ENCODE measurements around the gene SCD. TPM values are rescaled to one million over a fixed set of nuclear protein-coding genes. Genes with fewer than 3 reads are reported as not detected.

The SCD gene
- total RNA-seq, 1 donor from 2014 or later: 159 TPM

DNA sequence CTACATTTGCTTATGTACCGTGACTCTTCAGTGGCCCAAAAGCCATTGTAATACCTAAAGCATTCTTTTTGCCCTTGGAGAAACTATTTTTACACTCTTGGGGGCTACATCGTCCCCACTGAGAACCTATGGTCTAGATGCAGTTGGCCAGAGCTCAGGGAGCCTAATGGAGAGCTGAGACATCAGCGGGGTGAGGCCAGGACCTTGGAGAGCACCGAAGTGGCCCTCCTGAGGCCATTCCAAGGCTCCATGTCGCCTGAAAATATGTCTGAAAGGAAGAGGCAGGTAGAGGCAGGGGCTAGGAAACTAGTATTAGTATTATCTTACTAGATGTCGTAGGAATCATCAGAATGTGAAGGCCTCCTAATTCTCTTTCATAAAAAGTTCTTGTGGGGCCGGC, 21.9 kb upstream of the SCD start:
- no peak for DNase-seq (ENCODE audit: low spot score in 2 of 2, unreplicated experiment in 2 of 2)
- TF ChIP-seq, protein P1, sequence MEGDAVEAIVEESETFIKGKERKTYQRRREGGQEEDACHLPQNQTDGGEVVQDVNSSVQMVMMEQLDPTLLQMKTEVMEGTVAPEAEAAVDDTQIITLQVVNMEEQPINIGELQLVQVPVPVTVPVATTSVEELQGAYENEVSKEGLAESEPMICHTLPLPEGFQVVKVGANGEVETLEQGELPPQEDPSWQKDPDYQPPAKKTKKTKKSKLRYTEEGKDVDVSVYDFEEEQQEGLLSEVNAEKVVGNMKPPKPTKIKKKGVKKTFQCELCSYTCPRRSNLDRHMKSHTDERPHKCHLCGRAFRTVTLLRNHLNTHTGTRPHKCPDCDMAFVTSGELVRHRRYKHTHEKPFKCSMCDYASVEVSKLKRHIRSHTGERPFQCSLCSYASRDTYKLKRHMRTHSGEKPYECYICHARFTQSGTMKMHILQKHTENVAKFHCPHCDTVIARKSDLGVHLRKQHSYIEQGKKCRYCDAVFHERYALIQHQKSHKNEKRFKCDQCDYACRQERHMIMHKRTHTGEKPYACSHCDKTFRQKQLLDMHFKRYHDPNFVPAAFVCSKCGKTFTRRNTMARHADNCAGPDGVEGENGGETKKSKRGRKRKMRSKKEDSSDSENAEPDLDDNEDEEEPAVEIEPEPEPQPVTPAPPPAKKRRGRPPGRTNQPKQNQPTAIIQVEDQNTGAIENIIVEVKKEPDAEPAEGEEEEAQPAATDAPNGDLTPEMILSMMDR (IDR thresholded peaks at IDR 0.05; ENCODE audit: unreplicated experiment): no peak
- Mint-ChIP-seq H3K9me3 (no peaks in the 10 kb centered on the region), H3K27me3 (ENCODE audit: low read depth) (peaks cover 84% of the 10 kb centered on the region), H3K36me3 (no peaks in the 10 kb centered on the region), H3K4me1 (no peaks in the 10 kb centered on the region), H3K27ac (no peak overlapping the region), H3K4me3 (no peak overlapping the region)

GRCh38 chr10:100327007-100327717, 19.9 kb upstream of the SCD start:
- peaks cover 88% of the 10 kb centered on the region for H3K27me3 Mint-ChIP-seq (ENCODE audit: low read depth)
- no peaks in the 10 kb centered on the region for H3K4me1 Mint-ChIP-seq
- no peak overlapping the region for H3K27ac Mint-ChIP-seq
- no peaks in the 10 kb centered on the region for H3K9me3 Mint-ChIP-seq
- TF ChIP-seq, protein P1 (IDR thresholded peaks at IDR 0.05; ENCODE audit: unreplicated experiment): no peak
- H3K36me3 Mint-ChIP-seq: no peaks in the 10 kb centered on the region
- DNase-seq (ENCODE audit: low spot score in 2 of 2, unreplicated experiment in 2 of 2): no peak
- H3K4me3 Mint-ChIP-seq: no peak overlapping the region

DNA sequence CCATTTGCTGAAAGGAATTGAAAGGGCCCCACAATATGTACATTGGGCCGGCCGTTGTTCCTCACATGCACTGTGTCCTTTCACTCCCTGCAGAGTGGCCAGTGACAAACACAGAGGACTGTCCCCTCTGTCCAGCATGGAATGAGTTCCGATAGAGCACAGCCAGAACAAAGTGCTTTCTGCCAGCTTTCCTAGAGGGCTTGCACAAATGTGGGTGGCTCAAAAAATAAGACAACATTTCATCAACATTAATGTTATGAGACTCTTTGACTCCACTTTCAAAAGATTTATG, 19.4 kb upstream of the SCD start:
- no peak overlapping the region for H3K27ac Mint-ChIP-seq

GRCh38 chr10:100328198-100328597, 18.8 kb upstream of the SCD start:
- TF ChIP-seq, protein P1 (IDR thresholded peaks at IDR 0.05; ENCODE audit: unreplicated experiment): no peak
- Mint-ChIP-seq H3K9me3 (no peaks in the 10 kb centered on the region), H3K4me1 (no peaks in the 10 kb centered on the region)

More for the DNA sequence above, 19.4 kb upstream of the SCD start:
- no peak for DNase-seq (ENCODE audit: low spot score in 2 of 2, unreplicated experiment in 2 of 2)
- Mint-ChIP-seq H3K4me1 (no peaks in the 10 kb centered on the region), H3K4me3 (no peak overlapping the region), H3K27me3 (ENCODE audit: low read depth) (peaks cover 89% of the 10 kb centered on the region), H3K9me3 (no peaks in the 10 kb centered on the region), H3K36me3 (no peaks in the 10 kb centered on the region)
- TF ChIP-seq, protein P1 (IDR thresholded peaks at IDR 0.05; ENCODE audit: unreplicated experiment): no peak

DNA sequence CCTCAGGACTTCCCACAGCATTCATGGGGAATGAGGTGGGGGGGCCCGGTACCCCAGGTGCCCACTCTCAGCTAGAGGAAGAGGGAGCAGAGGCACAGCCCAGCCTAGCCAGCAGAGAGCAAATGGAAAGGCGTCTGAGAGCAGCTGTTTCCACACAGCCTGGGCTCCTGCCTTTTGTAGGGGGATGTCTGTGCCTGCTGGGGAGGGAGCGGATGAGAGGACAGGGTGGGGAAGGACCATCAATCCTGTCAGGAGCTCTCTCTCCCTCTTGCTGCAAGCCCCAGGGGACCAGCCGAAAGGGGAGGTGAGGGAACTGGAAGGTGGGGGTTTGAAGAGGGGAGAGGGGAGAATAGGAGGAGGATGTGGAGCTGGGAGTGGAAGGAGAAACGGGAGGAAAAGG, 17.0 kb upstream of the SCD start, which contains the start of gene PKD2L1:
PKD2L1 (minus strand) TSS at position 150 of the 400 bp plus-strand sequence; CDS start at position 25, 125 bp downstream.
- Mint-ChIP-seq H3K9me3 (no peaks in the 10 kb centered on the region), H3K4me3 (no peak within 1 kb of the TSS), H3K4me1 (no peaks in the 10 kb centered on the region), H3K36me3 (no peaks in the 10 kb centered on the region), H3K27me3 (ENCODE audit: low read depth) (peaks cover 94% of the 10 kb centered on the region), H3K27ac (no peak within 1 kb of the TSS)
- DNase-seq (ENCODE audit: low spot score in 2 of 2, unreplicated experiment in 2 of 2): no peak
- TF ChIP-seq, protein P1 (IDR thresholded peaks at IDR 0.05; ENCODE audit: unreplicated experiment): no peak

More at GRCh38 chr10:100328198-100328597, 18.8 kb upstream of the SCD start:
- no peak overlapping the region for H3K4me3 Mint-ChIP-seq
- H3K36me3 Mint-ChIP-seq: no peaks in the 10 kb centered on the region
- DNase-seq (ENCODE audit: low spot score in 2 of 2, unreplicated experiment in 2 of 2): no peak
- peaks cover 92% of the 10 kb centered on the region for H3K27me3 Mint-ChIP-seq (ENCODE audit: low read depth)
- H3K27ac Mint-ChIP-seq: no peak overlapping the region

All from mesothelial cell of epicardium (in vitro differentiated cells).